HG03103 (cell line): ENCODE data around the gene PRKAR1B.
"Not testable (repeated sequence)": the region's sequence is repeated elsewhere in the genome, so short reads cannot be mapped to it uniquely, and the experiment has no call there.

Experiments
- ATAC-seq: cut with Tn5 transposase; IDR thresholded peaks from one replicate; pipeline ENCODE4 v1.9.1; 2021; ENCODE audit warnings: low read depth; ENCODE audit not compliant: unreplicated experiment

The PRKAR1B gene

DNA sequence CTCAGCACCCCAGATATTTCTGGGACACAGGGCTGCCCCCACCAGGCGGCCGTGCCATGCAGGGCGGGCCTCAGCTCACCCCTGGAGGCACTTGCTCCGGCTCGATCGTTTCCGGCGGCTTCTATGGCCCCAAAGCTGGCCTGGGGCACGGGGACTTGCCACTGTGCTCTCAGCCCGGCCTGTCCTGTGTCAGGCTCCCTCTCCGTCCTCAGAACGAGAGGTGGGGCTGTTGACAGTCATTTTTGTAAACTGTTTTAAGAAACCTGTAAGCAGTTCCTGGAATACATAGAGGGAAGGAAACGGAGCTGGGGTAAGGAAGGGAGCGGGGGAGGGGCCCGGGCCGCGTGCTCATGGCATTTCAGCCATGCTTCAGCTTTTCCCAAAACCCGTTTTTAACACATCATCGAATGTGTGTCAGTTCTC is 30.7 kb upstream of the PRKAR1B start:
- ATAC-seq, result no peak

- no peak for ATAC-seq
Observed at GRCh38 chr7:756928-757560, 30.0 kb upstream of the PRKAR1B start.

DNA sequence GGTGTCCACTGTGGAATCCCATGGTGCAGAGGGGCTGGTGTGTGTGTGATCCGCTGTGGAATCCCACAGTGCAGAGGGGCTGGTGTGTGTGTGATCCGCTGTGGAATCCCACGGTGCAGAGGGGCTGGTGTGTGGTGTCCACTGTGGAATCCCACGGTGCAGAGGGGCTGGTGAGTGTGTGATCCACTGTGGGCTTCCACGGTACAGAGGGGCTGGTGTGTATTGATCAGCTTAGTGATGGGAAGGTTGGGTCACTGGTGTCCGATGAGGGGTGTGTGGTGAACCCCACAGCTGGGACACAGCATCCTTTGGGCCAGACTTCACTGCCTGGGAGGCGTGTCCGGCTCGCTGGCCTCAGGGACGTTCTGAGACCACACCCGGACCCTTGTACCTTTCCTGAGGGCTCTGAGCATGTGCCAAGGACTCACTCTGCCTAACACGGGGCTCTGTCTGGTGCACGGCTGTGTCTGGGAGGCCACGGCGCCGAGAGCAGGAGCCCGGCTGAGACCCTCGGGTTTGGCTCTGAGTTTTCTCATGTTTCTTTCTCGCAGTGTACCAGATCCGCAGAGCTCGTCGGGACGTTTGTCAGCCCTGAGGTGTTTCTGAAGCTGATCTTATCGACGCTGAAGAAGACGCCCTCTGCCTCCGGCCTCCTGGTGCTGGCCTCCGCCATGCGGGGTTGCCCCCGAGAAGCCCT is 29.3 kb upstream of the PRKAR1B start:
- no peak for ATAC-seq

- no peak for ATAC-seq
Observed at GRCh38 chr7:755413-755805, 28.3 kb upstream of the PRKAR1B start.

DNA sequence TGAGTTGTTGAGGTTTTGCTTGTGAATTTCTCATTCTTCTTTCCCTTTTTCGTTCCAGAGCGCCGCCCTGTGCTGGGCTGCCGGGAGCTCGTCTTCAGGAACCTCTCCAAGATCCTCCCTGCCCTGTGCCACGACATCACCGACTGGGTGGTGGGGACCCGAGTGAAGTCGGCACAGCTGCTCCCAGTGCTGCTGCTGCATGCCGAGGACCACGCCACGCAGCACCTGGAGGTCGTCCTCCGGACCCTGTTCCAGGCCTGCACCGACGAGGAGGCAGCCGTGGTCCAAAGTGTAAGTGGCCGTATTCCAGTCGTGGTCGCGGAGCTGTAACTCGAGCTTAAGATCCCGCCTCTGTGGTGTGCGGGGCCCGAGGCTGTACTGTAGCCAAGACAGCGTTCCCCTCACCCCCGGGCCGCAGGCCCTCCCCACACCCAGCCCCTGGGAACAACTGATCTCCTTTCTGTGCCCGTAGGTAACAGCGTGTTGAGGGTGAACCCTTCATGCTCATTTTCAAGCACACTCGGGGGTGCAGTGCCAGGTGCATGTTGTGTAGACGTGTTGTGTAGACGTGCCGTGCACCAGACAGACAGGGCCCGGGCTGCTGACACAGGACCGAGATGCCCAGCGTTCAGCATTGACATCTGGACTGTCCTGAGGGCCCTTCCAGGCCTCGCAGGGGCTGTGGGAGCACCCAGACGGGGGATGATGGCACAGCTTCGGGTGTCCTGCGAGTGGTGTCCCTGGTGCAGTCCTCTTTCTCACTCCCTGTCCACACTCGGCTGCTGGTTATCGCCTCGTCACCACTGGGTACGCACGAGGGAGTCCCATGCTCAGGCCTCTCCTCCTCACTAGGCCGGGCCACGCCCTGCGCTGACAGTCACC is 27.7 kb upstream of the PRKAR1B start:
- ATAC-seq, result no peak

- no peak for ATAC-seq
Observed at GRCh38 chr7:753190-753589, 26.1 kb upstream of the PRKAR1B start.

- ATAC-seq, result not testable (repeated sequence)
Observed at GRCh38 chr7:752256-752655, 25.2 kb upstream of the PRKAR1B start.

GRCh38 chr7:751826-752225 is 24.7 kb upstream of the PRKAR1B start:
- ATAC-seq, result no peak

DNA sequence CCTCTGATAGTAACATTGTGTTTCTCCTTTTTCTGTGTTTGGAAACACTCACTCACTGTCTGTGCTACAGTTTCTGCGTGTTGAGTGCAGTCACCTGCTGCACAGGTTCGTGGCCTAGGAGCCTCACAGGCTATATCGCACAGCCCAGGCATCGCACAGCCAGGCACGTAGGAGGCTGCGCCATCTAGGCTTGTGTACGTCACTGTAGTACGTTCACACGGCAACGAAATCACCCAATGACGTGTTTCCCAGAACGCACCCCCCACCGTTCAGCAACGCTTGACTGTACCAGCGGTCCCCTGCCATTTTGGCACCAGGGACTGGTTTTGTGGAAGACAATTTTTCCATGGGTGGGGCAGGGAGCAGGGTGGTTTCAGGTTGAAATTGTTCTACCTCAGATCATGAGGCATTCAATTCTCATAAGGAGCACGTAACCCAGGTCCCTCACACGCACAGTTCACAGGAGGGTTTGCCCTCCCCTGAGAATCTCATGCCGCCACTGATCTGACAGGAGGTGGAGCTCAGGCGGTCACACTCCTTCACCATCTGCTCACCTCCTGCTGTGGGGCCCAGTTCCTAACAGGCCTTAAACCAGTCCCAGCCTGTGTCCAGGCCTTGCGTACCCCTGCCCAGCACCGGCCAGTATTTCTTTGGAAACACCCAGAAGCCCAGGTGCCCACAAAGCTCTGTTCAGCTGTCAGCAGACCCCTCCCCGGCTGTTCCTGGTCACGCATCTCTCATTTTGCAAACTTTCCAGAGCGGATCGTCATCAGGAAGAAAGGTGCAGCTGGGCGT is 23.2 kb upstream of the PRKAR1B start:
- ATAC-seq, result no peak

DNA sequence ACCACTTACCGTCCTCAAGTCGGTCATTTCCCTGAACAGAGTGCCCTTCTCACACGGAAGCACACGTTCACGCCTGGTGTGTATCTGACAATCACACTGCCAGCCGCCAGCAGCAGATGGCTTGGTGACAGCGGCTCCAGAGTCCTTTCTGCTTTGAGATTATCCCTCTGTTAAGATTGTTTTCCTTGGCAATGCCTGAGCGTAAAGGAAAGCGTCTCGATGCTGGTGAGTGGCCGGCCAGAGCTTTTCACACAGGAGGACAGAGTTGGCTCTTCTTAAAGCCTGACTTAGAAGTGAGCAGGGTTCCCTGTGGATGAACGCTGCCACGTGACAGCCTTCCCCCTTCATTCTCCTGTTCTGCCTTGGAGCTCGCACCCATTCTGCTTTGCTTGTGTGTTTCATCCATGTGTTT is 22.1 kb upstream of the PRKAR1B start:
- ATAC-seq, result no peak

DNA sequence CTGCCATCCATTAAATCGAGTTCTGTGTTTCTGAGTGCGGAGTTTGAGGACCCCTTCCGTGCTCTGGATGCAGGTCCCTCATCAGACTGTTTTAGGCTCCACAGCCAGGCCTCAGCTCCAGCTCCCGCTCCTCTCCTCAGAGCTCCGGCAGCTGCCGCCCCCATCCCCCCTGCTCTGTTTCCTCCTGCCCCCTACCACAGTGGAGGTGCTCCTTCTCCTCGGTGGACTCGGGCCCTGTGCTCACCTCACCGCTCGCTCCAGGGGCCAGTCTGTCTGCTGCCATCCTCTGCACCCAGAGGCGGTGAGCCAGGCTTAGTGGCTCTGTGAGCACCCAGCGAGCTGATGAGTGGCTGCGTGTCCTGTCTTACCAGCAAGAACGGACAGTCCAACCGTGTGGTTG is 21.4 kb upstream of the PRKAR1B start:
- no peak for ATAC-seq

- no peak for ATAC-seq
Observed at GRCh38 chr7:747186-747585, 20.1 kb upstream of the PRKAR1B start.

GRCh38 chr7:746155-747061 is 19.3 kb upstream of the PRKAR1B start:
- ATAC-seq, result no peak

DNA sequence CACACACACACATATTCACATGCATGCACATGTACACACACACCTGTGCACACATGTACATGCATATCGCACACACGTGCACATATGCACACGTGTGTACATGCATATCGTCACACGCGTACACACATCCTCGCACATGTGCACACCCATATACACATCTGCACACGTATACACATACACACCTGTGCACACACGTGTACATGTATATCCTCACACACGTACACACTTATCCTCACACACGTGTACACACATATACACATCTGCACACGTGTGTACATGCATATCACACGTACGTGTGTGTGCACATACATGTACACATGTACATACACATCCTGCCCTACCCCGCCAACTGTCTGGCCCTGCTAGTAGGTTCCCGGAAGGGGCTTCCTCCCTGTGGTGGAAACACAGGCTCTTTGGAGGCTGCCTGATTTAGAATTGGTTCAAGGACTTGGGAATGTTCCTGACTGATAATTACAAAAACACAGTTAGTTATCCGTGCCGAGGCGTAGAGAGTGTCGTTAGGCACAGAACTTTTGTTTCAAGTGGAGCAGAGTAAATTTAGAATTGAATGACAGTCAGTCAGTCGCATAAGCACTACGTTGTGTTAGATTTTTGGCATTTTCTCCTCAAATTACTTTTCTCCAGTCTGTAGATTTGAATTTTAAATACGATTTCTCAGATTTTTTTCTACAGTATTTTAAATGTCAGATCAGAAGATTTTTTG is 18.5 kb upstream of the PRKAR1B start:
- ATAC-seq, result no peak

DNA sequence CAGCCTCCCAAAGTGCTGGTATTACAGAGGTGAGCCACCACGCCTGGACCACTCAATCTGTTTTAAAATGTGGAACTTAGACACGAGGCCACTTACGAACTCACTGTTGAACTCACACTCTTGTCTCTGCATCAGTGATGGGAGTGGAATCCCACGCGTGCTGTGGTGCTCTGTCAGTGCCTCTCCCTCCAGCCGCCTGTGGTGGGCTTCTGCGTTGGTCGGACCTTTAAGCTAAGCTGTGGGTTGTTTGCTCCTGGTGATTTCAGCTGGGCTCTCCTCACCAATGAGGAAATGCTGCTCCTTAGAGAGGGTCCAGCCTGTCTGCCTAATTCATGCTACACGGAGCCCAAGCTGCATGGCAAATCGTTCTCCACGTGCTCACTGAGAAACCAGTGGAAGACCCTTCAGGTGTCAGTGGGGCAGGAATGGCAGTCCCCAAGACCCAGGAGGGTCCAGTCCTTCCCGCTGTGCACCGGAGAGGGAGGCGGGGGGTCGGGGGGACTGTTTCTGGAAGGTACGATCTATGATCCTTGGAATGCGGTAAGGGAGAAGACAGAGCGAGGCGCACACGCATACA is 17.9 kb upstream of the PRKAR1B start:
- ATAC-seq, result no peak

GRCh38 chr7:744128-744520 is 17.0 kb upstream of the PRKAR1B start:
- ATAC-seq, result not testable (repeated sequence)

GRCh38 chr7:743341-744127 is 16.5 kb upstream of the PRKAR1B start:
- ATAC-seq, result not testable (repeated sequence)

GRCh38 chr7:742791-743190 is 15.7 kb upstream of the PRKAR1B start:
- no peak for ATAC-seq
